AG10803 (cell line): ENCODE results near the gene RAPGEF5.

Experiments used
- DNase-seq: peaks from one replicate; pipeline ENCODE4 v3.0.0; 2010; ENCODE audit warnings: low read depth
- H3K4me3 ChIP-seq: 2 replicates; pipeline ENCODE4 v1.5.1; 2011; ENCODE audit warnings: mild to moderate bottlenecking, low read length, control low read depth
- TF ChIP-seq, protein P1 (sequence below): conservative IDR thresholded peaks from 2 replicates; pipeline ENCODE4 v1.5.1; 2011; ENCODE audit warnings: mild to moderate bottlenecking, low read length, control low read depth, inconsistent platforms

Gene RAPGEF5

DNA sequence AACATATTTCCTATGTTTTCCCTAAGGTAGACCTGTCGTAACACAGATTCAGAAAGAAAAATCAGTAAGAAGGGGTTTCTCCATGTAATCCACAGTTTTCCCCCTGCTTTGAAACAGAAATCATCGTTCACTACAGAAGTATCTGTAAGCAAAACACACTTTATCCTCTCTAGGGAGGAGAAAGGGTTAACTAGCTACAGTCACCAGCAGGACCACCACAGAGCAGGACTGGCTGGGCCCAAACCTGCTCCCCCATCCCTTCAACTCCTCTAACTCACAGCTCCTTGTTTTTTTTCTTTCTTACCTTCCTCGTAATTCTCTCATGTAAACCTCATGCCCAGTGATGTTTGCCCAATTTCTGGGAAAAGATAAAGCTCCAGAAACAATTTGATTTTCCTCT is 167.7 kb downstream of the RAPGEF5 start:
- TF ChIP-seq, protein P1, sequence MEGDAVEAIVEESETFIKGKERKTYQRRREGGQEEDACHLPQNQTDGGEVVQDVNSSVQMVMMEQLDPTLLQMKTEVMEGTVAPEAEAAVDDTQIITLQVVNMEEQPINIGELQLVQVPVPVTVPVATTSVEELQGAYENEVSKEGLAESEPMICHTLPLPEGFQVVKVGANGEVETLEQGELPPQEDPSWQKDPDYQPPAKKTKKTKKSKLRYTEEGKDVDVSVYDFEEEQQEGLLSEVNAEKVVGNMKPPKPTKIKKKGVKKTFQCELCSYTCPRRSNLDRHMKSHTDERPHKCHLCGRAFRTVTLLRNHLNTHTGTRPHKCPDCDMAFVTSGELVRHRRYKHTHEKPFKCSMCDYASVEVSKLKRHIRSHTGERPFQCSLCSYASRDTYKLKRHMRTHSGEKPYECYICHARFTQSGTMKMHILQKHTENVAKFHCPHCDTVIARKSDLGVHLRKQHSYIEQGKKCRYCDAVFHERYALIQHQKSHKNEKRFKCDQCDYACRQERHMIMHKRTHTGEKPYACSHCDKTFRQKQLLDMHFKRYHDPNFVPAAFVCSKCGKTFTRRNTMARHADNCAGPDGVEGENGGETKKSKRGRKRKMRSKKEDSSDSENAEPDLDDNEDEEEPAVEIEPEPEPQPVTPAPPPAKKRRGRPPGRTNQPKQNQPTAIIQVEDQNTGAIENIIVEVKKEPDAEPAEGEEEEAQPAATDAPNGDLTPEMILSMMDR = no peak
- H3K4me3 ChIP-seq = no peak overlapping the region
- no peak for DNase-seq

DNA sequence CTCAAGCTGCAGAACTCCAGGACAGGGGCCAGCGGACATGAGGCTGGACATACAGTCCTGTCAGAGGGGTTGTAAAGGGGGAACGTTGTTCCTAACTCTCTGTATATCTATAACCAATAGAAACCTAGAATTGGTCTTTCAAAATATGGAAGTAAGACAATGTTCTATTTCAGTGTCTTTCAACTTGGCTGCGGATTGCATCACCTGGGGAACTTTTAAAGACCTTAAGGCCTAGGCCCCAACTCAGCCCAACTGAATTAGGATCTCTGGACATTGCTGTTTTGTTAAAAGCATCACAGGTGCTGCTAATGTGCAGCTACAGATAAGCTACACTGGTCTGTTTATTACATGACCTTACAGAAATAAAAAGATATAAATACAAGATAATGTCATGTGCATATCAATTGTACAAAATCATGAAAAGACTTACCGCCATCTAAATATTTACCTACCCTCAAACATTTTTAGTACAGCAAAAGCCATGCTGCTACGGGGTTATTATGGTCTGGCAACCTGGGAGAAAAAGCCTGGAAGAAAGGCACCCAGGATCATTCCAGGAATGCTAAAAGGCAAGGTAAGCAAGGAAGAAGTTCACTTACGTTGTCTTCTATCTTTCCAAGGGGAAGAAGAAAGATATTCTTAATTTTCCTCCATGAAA is 169.1 kb downstream of the RAPGEF5 start:
- H3K4me3 ChIP-seq = no peak overlapping the region
- TF ChIP-seq, protein P1 = no peak
- no peak for DNase-seq

DNA sequence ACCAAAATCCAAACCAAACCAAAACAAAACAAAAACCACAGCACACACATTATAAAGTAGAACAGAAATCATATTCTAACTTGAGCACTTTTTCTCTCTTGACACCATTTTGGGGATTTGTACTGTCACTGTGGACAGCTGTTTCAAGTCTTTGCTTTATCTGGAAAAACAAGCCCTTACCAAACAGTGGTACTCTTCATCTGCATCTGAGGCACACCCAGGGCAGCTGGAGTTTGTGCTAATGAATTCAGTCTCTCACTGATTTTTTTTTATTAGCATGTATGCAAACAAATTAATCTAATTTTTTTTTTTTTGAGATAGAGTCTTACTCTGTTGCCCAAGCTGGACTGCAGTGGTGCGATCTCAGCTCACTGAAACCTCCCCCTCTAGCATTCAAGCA is 171.4 kb downstream of the RAPGEF5 start:
- no peak overlapping the region for H3K4me3 ChIP-seq
- DNase-seq = no peak
- TF ChIP-seq, protein P1 = no peak

DNA sequence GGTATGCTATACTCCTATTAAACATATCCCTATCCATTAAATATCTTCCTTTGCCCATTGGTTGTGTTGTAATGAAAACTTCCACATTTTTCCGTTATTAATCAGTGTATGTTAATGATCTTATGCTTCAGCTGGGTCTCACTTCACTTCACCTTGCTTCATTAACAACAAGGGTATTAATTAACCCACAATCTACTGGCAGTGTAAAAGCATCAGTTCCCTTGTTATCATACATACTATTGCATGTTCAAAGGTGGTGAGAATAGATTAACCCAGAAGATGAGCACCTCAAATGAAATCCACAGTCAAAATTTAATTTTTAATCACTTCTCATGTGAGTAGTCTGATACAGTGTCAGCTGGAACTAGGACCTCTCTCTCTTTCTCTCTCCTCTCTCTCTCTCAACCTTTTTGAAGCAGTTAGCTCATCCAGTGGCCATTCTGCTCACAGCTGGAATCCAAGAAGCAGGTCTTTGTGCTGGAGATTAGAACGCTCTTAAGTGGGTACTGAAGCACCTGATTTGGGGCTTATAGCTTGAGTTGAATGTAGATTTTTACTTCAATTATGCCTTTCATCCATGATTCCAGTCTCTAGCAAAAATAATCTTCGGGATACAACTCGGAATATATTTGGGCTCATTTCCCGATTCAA is 172.3 kb downstream of the RAPGEF5 start:
- no peak for DNase-seq
- TF ChIP-seq, protein P1 = no peak
- H3K4me3 ChIP-seq = no peak overlapping the region

DNA sequence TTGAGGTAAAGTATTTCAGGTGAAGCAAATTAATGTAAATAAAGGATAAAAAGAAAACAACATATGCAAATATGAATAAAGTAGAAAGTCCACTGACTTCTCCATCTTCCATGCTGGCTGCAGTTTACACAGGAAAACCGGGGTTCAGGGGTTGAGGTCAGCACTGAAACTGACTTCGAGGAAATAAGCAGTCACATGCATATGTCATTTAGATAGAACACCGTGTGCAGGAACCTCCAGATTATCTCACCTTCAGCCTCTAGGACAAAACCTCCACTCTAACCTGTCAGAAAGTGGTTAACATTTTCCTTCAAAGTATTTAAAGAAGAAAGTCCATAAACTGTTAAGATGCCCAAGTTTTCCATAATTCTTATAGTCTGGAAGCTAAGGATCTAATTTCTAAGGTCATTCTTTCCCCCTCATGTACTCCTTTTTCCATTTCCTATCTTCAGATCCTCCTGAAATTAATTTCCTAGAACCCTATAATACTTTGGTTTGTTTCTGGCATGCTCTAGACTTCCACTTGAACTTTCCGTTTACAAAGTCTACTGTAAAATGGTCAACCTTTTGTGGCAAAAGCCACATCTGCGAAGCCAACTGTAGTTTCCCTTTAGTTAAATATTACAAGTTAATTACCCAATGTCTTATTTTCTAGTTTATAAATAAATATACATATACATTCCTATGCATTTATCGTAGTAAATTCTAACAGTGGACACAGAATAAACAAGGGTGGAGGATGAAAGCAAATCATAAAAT is 173.3 kb downstream of the RAPGEF5 start:
- no peak overlapping the region for H3K4me3 ChIP-seq
- no peak for DNase-seq
- TF ChIP-seq, protein P1 = no peak

DNA sequence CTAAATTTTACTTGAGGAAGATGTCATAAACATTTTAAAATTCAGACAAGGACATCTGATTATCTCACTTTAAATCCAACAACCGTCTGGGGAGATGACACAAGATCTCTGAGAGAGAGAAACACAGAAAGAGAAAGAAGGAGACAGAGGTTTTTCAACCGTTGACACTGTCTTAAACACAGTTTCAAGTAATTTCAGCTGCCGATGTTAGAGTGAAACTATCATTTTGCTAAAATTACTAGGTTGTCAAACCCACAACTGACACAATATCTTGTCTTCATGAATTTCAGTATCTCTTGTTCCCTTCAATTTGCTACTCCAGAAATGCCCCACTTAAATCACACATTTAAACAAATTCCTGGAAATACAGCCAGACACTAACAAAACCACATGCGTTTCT is 174.8 kb downstream of the RAPGEF5 start:
- H3K4me3 ChIP-seq = no peak overlapping the region
- DNase-seq = no peak
- TF ChIP-seq, protein P1 = no peak
